ENCODE data around the gene HHAT.

HHAT gene

GRCh38 chr1:210570116-210570515 lies 241.4 kb downstream of the HHAT start:
- H3K4me3 ChIP-seq (ENCODE audit: insufficient read depth in 1 of 2, low read depth in 1 of 2, low read length in 2 of 2), result no peak overlapping the region
- H3K23ac ChIP-seq (ENCODE audit: low read length in 2 of 2), result no peak overlapping the region
- no peak overlapping the region for H3K4ac ChIP-seq (ENCODE audit: low read depth in 1 of 2, low read length in 2 of 2)
- H3K36me3 ChIP-seq (ENCODE audit: control insufficient read depth in 1 of 2, insufficient read depth in 2 of 2, low read depth in 1 of 2, low read length in 2 of 2), result no peaks in the 10 kb centered on the region
- no peak overlapping the region for H2BK15ac ChIP-seq (ENCODE audit: low read depth, poor library complexity, severe bottlenecking)
- H3K18ac ChIP-seq (ENCODE audit: low read depth in 1 of 2, low read length in 2 of 2), result no peak overlapping the region
- WGBS, result 86% methylated on average over 2 of the region's 2 CpGs
- DNase-seq, result no peak
- peaks cover 2% of the 10 kb centered on the region for H3K4me1 ChIP-seq (ENCODE audit: control insufficient read depth, insufficient read depth, low read depth, low read length)
- H3K14ac ChIP-seq (ENCODE audit: low read length in 2 of 2), result no peak overlapping the region
- no peak overlapping the region for H4K91ac ChIP-seq (ENCODE audit: low read length)
- H3K79me1 ChIP-seq (replicated peaks; ENCODE audit: low read length, poor library complexity, severe bottlenecking), result no peaks in the 10 kb centered on the region
- no peak overlapping the region for H3K4me2 ChIP-seq (ENCODE audit: low read length, poor library complexity, severe bottlenecking)
- H3K9me3 ChIP-seq (ENCODE audit: control insufficient read depth, low read length), result no peaks in the 10 kb centered on the region
- no peak overlapping the region for H4K8ac ChIP-seq (ENCODE audit: low read length)
- no peak overlapping the region for H3K27ac ChIP-seq (ENCODE audit: low read length, poor library complexity, severe bottlenecking)
- no peak overlapping the region for H2BK12ac ChIP-seq (ENCODE audit: low read length in 2 of 2)
- H2AK5ac ChIP-seq (ENCODE audit: low read length, severe bottlenecking), result no peak overlapping the region
- no peaks in the 10 kb centered on the region for H3K27me3 ChIP-seq (ENCODE audit: control insufficient read depth in 1 of 2, insufficient read depth in 1 of 2, low read length in 2 of 2)
- H2AFZ ChIP-seq (ENCODE audit: low read depth, low read length), result no peak overlapping the region
- H2BK5ac ChIP-seq (ENCODE audit: low read depth, low read length, poor library complexity, severe bottlenecking), result no peak overlapping the region
- H3K9ac ChIP-seq (ENCODE audit: low read length), result no peak overlapping the region
- H2BK120ac ChIP-seq (ENCODE audit: low read depth, low read length), result no peak overlapping the region

GRCh38 chr1:210571356-210572284 lies 242.9 kb downstream of the HHAT start:
- no peak overlapping the region for H3K27ac ChIP-seq (ENCODE audit: low read length, poor library complexity, severe bottlenecking)
- no peak overlapping the region for H4K91ac ChIP-seq (ENCODE audit: low read length)
- DNase-seq, result no peak
- H3K18ac ChIP-seq (ENCODE audit: low read depth in 1 of 2, low read length in 2 of 2), result no peak overlapping the region
- no peak overlapping the region for H3K14ac ChIP-seq (ENCODE audit: low read length in 2 of 2)
- no peaks in the 10 kb centered on the region for H3K36me3 ChIP-seq (ENCODE audit: control insufficient read depth in 1 of 2, insufficient read depth in 2 of 2, low read depth in 1 of 2, low read length in 2 of 2)
- 90% methylated on average over 12 of the region's 14 CpGs for WGBS
- no peak overlapping the region for H3K4me2 ChIP-seq (ENCODE audit: low read length, poor library complexity, severe bottlenecking)
- H3K9me3 ChIP-seq (ENCODE audit: control insufficient read depth, low read length), result no peaks in the 10 kb centered on the region
- H3K27me3 ChIP-seq (ENCODE audit: control insufficient read depth in 1 of 2, insufficient read depth in 1 of 2, low read length in 2 of 2), result no peaks in the 10 kb centered on the region
- H3K4me3 ChIP-seq (ENCODE audit: insufficient read depth in 1 of 2, low read depth in 1 of 2, low read length in 2 of 2), result no peak overlapping the region
- H3K23ac ChIP-seq (ENCODE audit: low read length in 2 of 2), result no peak overlapping the region
- no peak overlapping the region for H3K4ac ChIP-seq (ENCODE audit: low read depth in 1 of 2, low read length in 2 of 2)
- H2BK5ac ChIP-seq (ENCODE audit: low read depth, low read length, poor library complexity, severe bottlenecking), result no peak overlapping the region
- no peak overlapping the region for H4K8ac ChIP-seq (ENCODE audit: low read length)
- H2BK120ac ChIP-seq (ENCODE audit: low read depth, low read length), result no peak overlapping the region
- H3K4me1 ChIP-seq (ENCODE audit: control insufficient read depth, insufficient read depth, low read depth, low read length), result peaks cover 2% of the 10 kb centered on the region
- H3K79me1 ChIP-seq (replicated peaks; ENCODE audit: low read length, poor library complexity, severe bottlenecking), result no peaks in the 10 kb centered on the region
- H2BK15ac ChIP-seq (ENCODE audit: low read depth, poor library complexity, severe bottlenecking), result no peak overlapping the region
- no peak overlapping the region for H2AK5ac ChIP-seq (ENCODE audit: low read length, severe bottlenecking)
- no peak overlapping the region for H2AFZ ChIP-seq (ENCODE audit: low read depth, low read length)
- H3K9ac ChIP-seq (ENCODE audit: low read length), result no peak overlapping the region
- no peak overlapping the region for H2BK12ac ChIP-seq (ENCODE audit: low read length in 2 of 2)

GRCh38 chr1:210573141-210573540 lies 244.4 kb downstream of the HHAT start:
- no peaks in the 10 kb centered on the region for H3K36me3 ChIP-seq (ENCODE audit: control insufficient read depth in 1 of 2, insufficient read depth in 2 of 2, low read depth in 1 of 2, low read length in 2 of 2)
- no peak overlapping the region for H3K18ac ChIP-seq (ENCODE audit: low read depth in 1 of 2, low read length in 2 of 2)
- no peaks in the 10 kb centered on the region for H3K79me1 ChIP-seq (replicated peaks; ENCODE audit: low read length, poor library complexity, severe bottlenecking)
- H3K27me3 ChIP-seq (ENCODE audit: control insufficient read depth in 1 of 2, insufficient read depth in 1 of 2, low read length in 2 of 2), result no peaks in the 10 kb centered on the region
- H2BK5ac ChIP-seq (ENCODE audit: low read depth, low read length, poor library complexity, severe bottlenecking), result no peak overlapping the region
- H3K9ac ChIP-seq (ENCODE audit: low read length), result no peak overlapping the region
- H4K8ac ChIP-seq (ENCODE audit: low read length), result no peak overlapping the region
- no peak overlapping the region for H3K14ac ChIP-seq (ENCODE audit: low read length in 2 of 2)
- no peak overlapping the region for H2AK5ac ChIP-seq (ENCODE audit: low read length, severe bottlenecking)
- H2AFZ ChIP-seq (ENCODE audit: low read depth, low read length), result no peak overlapping the region
- H3K23ac ChIP-seq (ENCODE audit: low read length in 2 of 2), result no peak overlapping the region
- no peak overlapping the region for H3K4ac ChIP-seq (ENCODE audit: low read depth in 1 of 2, low read length in 2 of 2)
- whole genome bisulfite sequencing, result 34% methylated on average over 5 of the region's 6 CpGs
- H4K91ac ChIP-seq (ENCODE audit: low read length), result no peak overlapping the region
- H3K4me1 ChIP-seq (ENCODE audit: control insufficient read depth, insufficient read depth, low read depth, low read length), result peaks cover 2% of the 10 kb centered on the region
- no peaks in the 10 kb centered on the region for H3K9me3 ChIP-seq (ENCODE audit: control insufficient read depth, low read length)
- no peak overlapping the region for H2BK12ac ChIP-seq (ENCODE audit: low read length in 2 of 2)
- H3K27ac ChIP-seq (ENCODE audit: low read length, poor library complexity, severe bottlenecking), result no peak overlapping the region
- no peak overlapping the region for H2BK15ac ChIP-seq (ENCODE audit: low read depth, poor library complexity, severe bottlenecking)
- no peak overlapping the region for H2BK120ac ChIP-seq (ENCODE audit: low read depth, low read length)
- no peak for DNase-seq
- H3K4me2 ChIP-seq (ENCODE audit: low read length, poor library complexity, severe bottlenecking), result no peak overlapping the region
- no peak overlapping the region for H3K4me3 ChIP-seq (ENCODE audit: insufficient read depth in 1 of 2, low read depth in 1 of 2, low read length in 2 of 2)

GRCh38 chr1:210582205-210582970 lies 253.7 kb downstream of the HHAT start:
- H3K36me3 ChIP-seq (ENCODE audit: control insufficient read depth in 1 of 2, insufficient read depth in 2 of 2, low read depth in 1 of 2, low read length in 2 of 2), result no peaks in the 10 kb centered on the region
- no peak overlapping the region for H4K8ac ChIP-seq (ENCODE audit: low read length)
- H3K4me1 ChIP-seq (ENCODE audit: control insufficient read depth, insufficient read depth, low read depth, low read length), result peaks cover 5% of the 10 kb centered on the region
- H2BK120ac ChIP-seq (ENCODE audit: low read depth, low read length), result no peak overlapping the region
- H3K14ac ChIP-seq (ENCODE audit: low read length in 2 of 2), result no peak overlapping the region
- no peak overlapping the region for H2BK5ac ChIP-seq (ENCODE audit: low read depth, low read length, poor library complexity, severe bottlenecking)
- no peak overlapping the region for H2AFZ ChIP-seq (ENCODE audit: low read depth, low read length)
- WGBS, result 39% methylated on average over 7 of the region's 10 CpGs
- H3K4ac ChIP-seq (ENCODE audit: low read depth in 1 of 2, low read length in 2 of 2), result no peak overlapping the region
- peaks cover 1% of the 10 kb centered on the region for H3K79me1 ChIP-seq (replicated peaks; ENCODE audit: low read length, poor library complexity, severe bottlenecking)
- no peak overlapping the region for H3K23ac ChIP-seq (ENCODE audit: low read length in 2 of 2)
- no peak overlapping the region for H2BK15ac ChIP-seq (ENCODE audit: low read depth, poor library complexity, severe bottlenecking)
- H3K18ac ChIP-seq (ENCODE audit: low read depth in 1 of 2, low read length in 2 of 2), result no peak overlapping the region
- no peak for DNase-seq
- no peaks in the 10 kb centered on the region for H3K9me3 ChIP-seq (ENCODE audit: control insufficient read depth, low read length)
- H2BK12ac ChIP-seq (ENCODE audit: low read length in 2 of 2), result no peak overlapping the region
- H3K4me3 ChIP-seq (ENCODE audit: insufficient read depth in 1 of 2, low read depth in 1 of 2, low read length in 2 of 2), result no peak overlapping the region
- no peaks in the 10 kb centered on the region for H3K27me3 ChIP-seq (ENCODE audit: control insufficient read depth in 1 of 2, insufficient read depth in 1 of 2, low read length in 2 of 2)
- H3K9ac ChIP-seq (ENCODE audit: low read length), result no peak overlapping the region
- no peak overlapping the region for H4K91ac ChIP-seq (ENCODE audit: low read length)
- no peak overlapping the region for H2AK5ac ChIP-seq (ENCODE audit: low read length, severe bottlenecking)
- no peak overlapping the region for H3K4me2 ChIP-seq (ENCODE audit: low read length, poor library complexity, severe bottlenecking)
- H3K27ac ChIP-seq (ENCODE audit: low read length, poor library complexity, severe bottlenecking), result no peak overlapping the region

Measured in mesenchymal stem cell (in vitro differentiated cells and primary cell).